Measurements from ENCODE around the gene GPR78. TPM values are rescaled to one million over a fixed set of nuclear protein-coding genes. Genes with fewer than 3 reads are reported as not detected.

GPR78 gene
- polyA plus RNA-seq, 3 donors, result not detected

DNA sequence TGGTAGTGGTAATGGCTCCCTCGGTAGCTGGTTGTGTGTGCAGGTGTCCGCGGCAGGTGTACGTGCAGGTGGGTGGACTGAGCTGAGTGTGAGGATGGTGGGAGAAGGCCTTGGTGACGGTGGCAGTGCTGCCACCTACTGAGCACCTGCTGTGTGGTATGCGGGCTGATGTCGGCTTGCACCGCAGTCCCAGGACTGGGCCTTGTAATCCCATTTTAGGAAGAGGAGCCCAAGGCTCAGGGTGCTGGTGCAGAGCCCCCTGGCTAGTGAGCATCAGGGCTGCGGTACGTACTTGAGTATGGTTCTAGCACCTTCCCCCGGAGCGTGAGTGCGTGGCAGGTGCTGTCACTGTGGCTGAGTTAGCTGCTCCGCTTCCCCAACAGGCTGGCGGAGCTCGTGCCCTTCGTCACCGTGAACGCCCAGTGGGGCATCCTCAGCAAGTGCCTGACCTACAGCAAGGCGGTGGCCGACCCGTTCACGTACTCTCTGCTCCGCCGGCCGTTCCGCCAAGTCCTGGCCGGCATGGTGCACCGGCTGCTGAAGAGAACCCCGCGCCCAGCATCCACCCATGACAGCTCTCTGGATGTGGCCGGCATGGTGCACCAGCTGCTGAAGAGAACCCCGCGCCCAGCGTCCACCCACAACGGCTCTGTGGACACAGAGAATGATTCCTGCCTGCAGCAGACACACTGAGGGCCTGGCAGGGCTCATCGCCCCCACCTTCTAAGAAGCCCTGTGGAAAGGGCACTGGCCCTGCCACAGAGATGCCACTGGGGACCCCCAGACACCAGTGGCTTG is 6.7 kb downstream of the GPR78 start:
- Mint-ChIP-seq H3K4me1 (no peaks in the 10 kb centered on the region), H3K9me3 (no peaks in the 10 kb centered on the region), H3K4me3 (no peak overlapping the region), H3K36me3 (no peaks in the 10 kb centered on the region), H3K27me3 (ENCODE audit: low read depth in 3 of 3) (peaks cover 16 to 22% (median 17%) of the 10 kb centered on the region in 3 donors), H3K27ac (no peak overlapping the region)
- no peak overlapping the region for H3K27ac ChIP-seq (ENCODE audit: low read depth in 1 of 2, low read length in 2 of 2)
- H4K20me1 ChIP-seq (ENCODE audit: insufficient read depth, low read length), result no peaks in the 10 kb centered on the region
- no peak overlapping the region for H3K4me2 ChIP-seq (replicated peaks; ENCODE audit: extremely low read depth, low read length, poor library complexity, severe bottlenecking)
- WGBS (ENCODE audit: insufficient coverage), result 80% methylated on average over 35 of the region's 37 CpGs
- H3K27me3 ChIP-seq (ENCODE audit: control insufficient read depth in 2 of 2, insufficient read depth in 2 of 2, low read length in 2 of 2), result peaks cover 0 to 7% of the 10 kb centered on the region in 2 donors
- H3K79me2 ChIP-seq (ENCODE audit: insufficient read depth, low read length), result no peaks in the 10 kb centered on the region
- H3K4me3 ChIP-seq (replicated peaks in 1 of 3; ENCODE audit: low read depth in 2 of 3, low read length in 3 of 3), result no peak overlapping the region
- H3K4me1 ChIP-seq (ENCODE audit: control insufficient read depth in 1 of 2, insufficient read depth in 2 of 2, low read length in 2 of 2), result no peaks in the 10 kb centered on the region
- no peak for DNase-seq
- H3K36me3 ChIP-seq (replicated peaks in 1 of 2; ENCODE audit: control insufficient read depth in 1 of 2, insufficient read depth in 2 of 2, low read length in 2 of 2), result no peaks in the 10 kb centered on the region
- no peak overlapping the region for H2AFZ ChIP-seq (ENCODE audit: insufficient read depth, low read depth, low read length, poor library complexity, severe bottlenecking)
- intact Hi-C loops (cut with micrococcal nuclease), result no loop called here
- TF ChIP-seq, protein P1, sequence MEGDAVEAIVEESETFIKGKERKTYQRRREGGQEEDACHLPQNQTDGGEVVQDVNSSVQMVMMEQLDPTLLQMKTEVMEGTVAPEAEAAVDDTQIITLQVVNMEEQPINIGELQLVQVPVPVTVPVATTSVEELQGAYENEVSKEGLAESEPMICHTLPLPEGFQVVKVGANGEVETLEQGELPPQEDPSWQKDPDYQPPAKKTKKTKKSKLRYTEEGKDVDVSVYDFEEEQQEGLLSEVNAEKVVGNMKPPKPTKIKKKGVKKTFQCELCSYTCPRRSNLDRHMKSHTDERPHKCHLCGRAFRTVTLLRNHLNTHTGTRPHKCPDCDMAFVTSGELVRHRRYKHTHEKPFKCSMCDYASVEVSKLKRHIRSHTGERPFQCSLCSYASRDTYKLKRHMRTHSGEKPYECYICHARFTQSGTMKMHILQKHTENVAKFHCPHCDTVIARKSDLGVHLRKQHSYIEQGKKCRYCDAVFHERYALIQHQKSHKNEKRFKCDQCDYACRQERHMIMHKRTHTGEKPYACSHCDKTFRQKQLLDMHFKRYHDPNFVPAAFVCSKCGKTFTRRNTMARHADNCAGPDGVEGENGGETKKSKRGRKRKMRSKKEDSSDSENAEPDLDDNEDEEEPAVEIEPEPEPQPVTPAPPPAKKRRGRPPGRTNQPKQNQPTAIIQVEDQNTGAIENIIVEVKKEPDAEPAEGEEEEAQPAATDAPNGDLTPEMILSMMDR (IDR thresholded peaks at IDR 0.05), result no peak
- no peak overlapping the region for H3K9ac ChIP-seq (ENCODE audit: insufficient read depth, low read length, poor library complexity, severe bottlenecking)
- H3K9me3 ChIP-seq (replicated peaks in 1 of 2; ENCODE audit: control insufficient read depth in 1 of 2, insufficient read depth in 1 of 2, low read length in 2 of 2), result no peaks in the 10 kb centered on the region

DNA sequence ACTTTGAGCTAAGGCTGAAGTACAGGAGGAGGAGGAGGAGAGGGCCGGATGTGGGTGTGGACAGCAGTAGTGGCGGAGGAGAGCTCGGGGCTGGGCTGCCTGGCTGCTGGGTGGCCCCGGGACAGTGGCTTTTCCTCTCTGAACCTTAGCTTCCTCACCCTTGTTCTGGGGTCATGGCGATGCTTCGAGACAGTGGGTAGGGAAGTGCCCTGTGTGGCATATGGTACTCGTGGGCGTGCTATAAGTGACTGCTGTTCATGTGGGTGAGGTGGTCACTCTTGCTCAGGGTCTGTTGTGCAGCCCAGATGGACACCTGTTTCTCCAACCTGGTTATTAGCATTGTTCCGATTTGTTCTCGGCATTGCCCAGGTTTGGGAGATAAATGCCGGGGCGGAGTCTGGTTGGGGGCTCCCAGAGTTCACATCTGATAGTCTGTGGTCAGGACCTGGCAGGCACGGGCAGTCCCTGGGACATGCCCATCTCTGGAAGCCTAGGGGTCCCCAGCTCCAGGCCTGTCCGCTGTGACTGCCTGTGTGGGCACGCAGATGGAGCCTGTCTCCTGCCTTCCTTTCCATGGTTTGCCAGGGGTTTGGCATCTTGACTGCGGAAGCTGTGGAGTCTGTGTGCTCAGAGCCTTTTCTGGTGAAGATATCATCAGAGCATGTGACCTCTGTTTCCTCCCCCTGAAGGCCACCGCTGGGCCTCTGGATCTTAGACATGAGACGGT is 7.4 kb downstream of the GPR78 start:
- Mint-ChIP-seq H3K4me3 (no peak overlapping the region), H3K27me3 (ENCODE audit: low read depth in 3 of 3) (peaks cover 21 to 30% (median 22%) of the 10 kb centered on the region in 3 donors)
- no peak for DNase-seq

More for the DNA sequence above, 7.4 kb downstream of the GPR78 start:
- no peak overlapping the region for H3K27ac ChIP-seq (ENCODE audit: low read depth in 1 of 2, low read length in 2 of 2)
- H3K9ac ChIP-seq (ENCODE audit: insufficient read depth, low read length, poor library complexity, severe bottlenecking), result no peak overlapping the region
- H3K4me1 ChIP-seq (ENCODE audit: control insufficient read depth in 1 of 2, insufficient read depth in 2 of 2, low read length in 2 of 2), result no peaks in the 10 kb centered on the region
- TF ChIP-seq, protein P1 (IDR thresholded peaks at IDR 0.05), result no peak
- 85% methylated on average over 12 of the region's 18 CpGs for WGBS (ENCODE audit: insufficient coverage)
- peaks cover 2 to 13% of the 10 kb centered on the region in 2 donors for H3K27me3 ChIP-seq (ENCODE audit: control insufficient read depth in 2 of 2, insufficient read depth in 2 of 2, low read length in 2 of 2)
- peaks cover 0 to 2% (median 0%) of the 10 kb centered on the region in 7 donors for H3K9me3 Mint-ChIP-seq
- H3K9me3 ChIP-seq (replicated peaks in 1 of 2; ENCODE audit: control insufficient read depth in 1 of 2, insufficient read depth in 1 of 2, low read length in 2 of 2), result no peaks in the 10 kb centered on the region
- no peak overlapping the region for H2AFZ ChIP-seq (ENCODE audit: insufficient read depth, low read depth, low read length, poor library complexity, severe bottlenecking)
- H3K4me1 Mint-ChIP-seq, result no peaks in the 10 kb centered on the region
- H3K4me2 ChIP-seq (replicated peaks; ENCODE audit: extremely low read depth, low read length, poor library complexity, severe bottlenecking), result no peak overlapping the region
- intact Hi-C loops (cut with micrococcal nuclease), result no loop called here
- no peak overlapping the region for H3K4me3 ChIP-seq (replicated peaks in 1 of 3; ENCODE audit: low read depth in 2 of 3, low read length in 3 of 3)
- H3K27ac Mint-ChIP-seq, result no peak overlapping the region
- no peaks in the 10 kb centered on the region for H3K36me3 ChIP-seq (replicated peaks in 1 of 2; ENCODE audit: control insufficient read depth in 1 of 2, insufficient read depth in 2 of 2, low read length in 2 of 2)
- H3K79me2 ChIP-seq (ENCODE audit: insufficient read depth, low read length), result no peaks in the 10 kb centered on the region
- H3K36me3 Mint-ChIP-seq, result no peaks in the 10 kb centered on the region
- H4K20me1 ChIP-seq (ENCODE audit: insufficient read depth, low read length), result no peaks in the 10 kb centered on the region
